ENCODE data around the gene PCK2.
A peak's percentile ranks its signal among the peaks of the same experiment; 100 is the strongest.
"Not testable (repeated sequence)": the region's sequence is repeated elsewhere in the genome, so short reads cannot be mapped to it uniquely, and the experiment has no call there.

The PCK2 gene

GRCh38 chr14:24093901-24094840 lies at the start of gene PCK2:
Gene PCK2 (plus strand): TSS chr14:24094311. CDS start chr14:24094406, 95 bp downstream.
- peak; percentile 92 for DNase-seq

GRCh38 chr14:24049002-24049401 lies 45.1 kb upstream of the PCK2 start:
- DNase-seq, result not testable (repeated sequence)

- DNase-seq, result not testable (repeated sequence)
These were observed 43.4 kb upstream of the PCK2 start for GRCh38 chr14:24050753-24051152.

GRCh38 chr14:24051176-24051788 lies 42.8 kb upstream of the PCK2 start:
- no peak for DNase-seq

GRCh38 chr14:24051789-24052655 lies 42.1 kb upstream of the PCK2 start, which contains the start of gene CARMIL3:
Gene CARMIL3 (plus strand): TSS chr14:24052009. CDS start chr14:24052154, 145 bp downstream.
- peak; percentile 53 for DNase-seq

GRCh38 chr14:24052656-24053547 lies 41.2 kb upstream of the PCK2 start:
- peak; percentile 77 for DNase-seq

- DNase-seq, result no peak
These were observed 40.4 kb upstream of the PCK2 start for GRCh38 chr14:24053548-24054323.

GRCh38 chr14:24054324-24054641 lies 39.8 kb upstream of the PCK2 start:
- no peak for DNase-seq

GRCh38 chr14:24054646-24055045 lies 39.5 kb upstream of the PCK2 start:
- no peak for DNase-seq

- DNase-seq, result no peak
These were observed 37.9 kb upstream of the PCK2 start for GRCh38 chr14:24055971-24056799.

GRCh38 chr14:24056800-24057184 lies 37.3 kb upstream of the PCK2 start:
- no peak for DNase-seq

GRCh38 chr14:24057271-24057670 lies 36.8 kb upstream of the PCK2 start:
- no peak for DNase-seq

GRCh38 chr14:24057867-24058259 lies 36.2 kb upstream of the PCK2 start:
- no peak for DNase-seq

- no peak for DNase-seq
These were observed 35.7 kb upstream of the PCK2 start for GRCh38 chr14:24058260-24058950.

- no peak for DNase-seq
These were observed 35.1 kb upstream of the PCK2 start for GRCh38 chr14:24058951-24059475.

- no peak for DNase-seq
These were observed 34.2 kb upstream of the PCK2 start for GRCh38 chr14:24059841-24060388.

GRCh38 chr14:24060443-24060842 lies 33.7 kb upstream of the PCK2 start:
- no peak for DNase-seq

GRCh38 chr14:24060984-24061913 lies 32.9 kb upstream of the PCK2 start:
- no peak for DNase-seq
